ENCODE data around the gene C19orf33.

The C19orf33 gene

GRCh38 chr19:38265213-38265861 lies 38.7 kb upstream of the C19orf33 start:
- no peak for TF ChIP-seq CTCF (conservative IDR thresholded peaks at IDR 0.05)
- peak overlapping the region; percentile 98 for H3K27ac ChIP-seq

GRCh38 chr19:38265921-38266429 lies 38.1 kb upstream of the C19orf33 start:
- no peak for TF ChIP-seq CTCF (conservative IDR thresholded peaks at IDR 0.05)
- peak overlapping the region; percentile 98 for H3K27ac ChIP-seq

- TF ChIP-seq CTCF (conservative IDR thresholded peaks at IDR 0.05), result no peak
- peak overlapping the region; percentile 98 for H3K27ac ChIP-seq
Measured at GRCh38 chr19:38266981-38267597, 37.0 kb upstream of the C19orf33 start.

GRCh38 chr19:38267761-38268483 lies 36.1 kb upstream of the C19orf33 start:
- TF ChIP-seq CTCF (conservative IDR thresholded peaks at IDR 0.05), result no peak
- peak overlapping the region; percentile 98 for H3K27ac ChIP-seq

- TF ChIP-seq CTCF (conservative IDR thresholded peaks at IDR 0.05), result no peak
- H3K27ac ChIP-seq, result peak overlapping the region; percentile 98
Measured at GRCh38 chr19:38268539-38268938, 35.5 kb upstream of the C19orf33 start.

- no peak for TF ChIP-seq CTCF (conservative IDR thresholded peaks at IDR 0.05)
- peak overlapping the region; percentile 74 for H3K27ac ChIP-seq
Measured at GRCh38 chr19:38270587-38271167, 33.4 kb upstream of the C19orf33 start.

- H3K27ac ChIP-seq, result peak overlapping the region; percentile 74
- TF ChIP-seq CTCF (conservative IDR thresholded peaks at IDR 0.05), result no peak
Measured at GRCh38 chr19:38273499-38273898, 30.6 kb upstream of the C19orf33 start.

All from VCaP (cell line).